ENCODE measurements around the gene SRGAP2B.
A peak's percentile ranks its signal among the peaks of the same experiment; 100 is the strongest.
"Not testable (repeated sequence)": the region's sequence is repeated elsewhere in the genome, so short reads cannot be mapped to it uniquely, and the experiment has no call there.

SRGAP2B gene

DNA sequence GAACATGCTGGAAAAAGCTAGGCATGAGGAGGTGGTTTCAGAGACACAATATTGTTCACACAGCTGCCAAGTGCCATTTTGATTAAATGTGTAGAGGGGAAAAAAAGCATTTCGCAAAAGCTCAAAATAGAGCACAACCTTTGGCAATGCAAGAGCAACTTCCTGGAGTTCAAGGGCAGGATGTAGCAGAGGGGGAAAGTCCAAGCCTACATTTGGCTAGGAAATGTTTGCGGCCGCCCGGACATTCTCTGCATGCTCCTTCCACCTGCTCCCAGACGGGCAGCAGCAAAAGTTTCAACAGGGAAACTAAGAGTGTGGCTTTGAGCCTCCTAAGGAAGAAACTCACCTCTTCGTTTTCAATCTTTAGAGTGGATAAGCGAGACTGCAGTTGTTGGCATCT, 202.1 kb downstream of the SRGAP2B start:
- not testable (repeated sequence) for DNase-seq

DNA sequence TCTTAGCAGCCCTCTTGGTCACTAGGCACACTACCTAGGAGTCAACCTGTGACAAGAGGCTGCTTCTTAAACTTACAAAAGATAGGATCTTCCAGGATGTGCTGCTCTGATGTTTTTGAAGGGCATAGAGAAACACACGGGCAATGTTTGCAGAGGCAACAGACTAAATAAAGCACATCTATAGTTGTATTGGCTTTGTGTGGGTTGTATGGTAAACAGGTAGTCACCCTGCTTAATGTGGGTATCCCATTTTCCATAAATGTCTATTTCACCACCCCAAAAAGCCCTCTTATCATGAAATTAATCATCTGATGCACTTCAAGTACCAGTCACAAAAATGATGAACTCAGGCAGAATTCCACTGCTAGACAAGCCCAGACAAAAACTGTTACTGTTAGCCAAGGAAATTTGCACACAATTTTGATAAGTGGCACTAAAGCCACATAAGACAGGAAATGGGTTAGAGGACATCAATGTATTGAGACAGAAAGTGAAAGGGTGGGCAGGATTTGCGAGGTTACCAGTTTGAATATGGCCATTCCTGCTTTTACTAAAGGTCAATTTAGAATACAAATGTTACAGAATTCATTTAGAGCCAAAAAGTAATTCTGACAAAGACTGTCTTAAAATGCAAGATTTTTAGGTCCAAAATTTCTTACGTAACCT, 205.5 kb downstream of the SRGAP2B start:
- not testable (repeated sequence) for DNase-seq

DNA sequence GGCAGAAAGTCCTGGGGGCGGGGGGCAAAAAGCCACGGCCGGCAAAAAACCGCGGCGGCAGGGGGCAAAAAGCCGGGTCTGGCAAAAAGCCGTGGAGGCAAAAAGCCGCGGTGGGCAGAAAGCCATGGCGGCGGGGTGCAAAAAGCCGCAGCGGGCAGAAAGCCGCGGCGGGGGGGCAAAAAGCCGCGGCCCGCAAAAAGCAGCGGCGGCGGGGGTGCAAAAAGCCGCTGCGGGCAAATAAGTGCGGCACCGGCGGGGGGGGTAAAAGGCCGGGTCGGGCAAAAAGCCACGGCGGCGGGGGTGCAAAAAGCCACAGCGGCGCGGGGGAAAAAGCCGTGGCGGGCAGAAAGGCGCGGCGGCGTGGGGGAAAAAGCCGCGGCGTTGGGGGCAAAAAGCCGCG, 212.1 kb downstream of the SRGAP2B start:
- peak; percentile 8 for DNase-seq

DNA sequence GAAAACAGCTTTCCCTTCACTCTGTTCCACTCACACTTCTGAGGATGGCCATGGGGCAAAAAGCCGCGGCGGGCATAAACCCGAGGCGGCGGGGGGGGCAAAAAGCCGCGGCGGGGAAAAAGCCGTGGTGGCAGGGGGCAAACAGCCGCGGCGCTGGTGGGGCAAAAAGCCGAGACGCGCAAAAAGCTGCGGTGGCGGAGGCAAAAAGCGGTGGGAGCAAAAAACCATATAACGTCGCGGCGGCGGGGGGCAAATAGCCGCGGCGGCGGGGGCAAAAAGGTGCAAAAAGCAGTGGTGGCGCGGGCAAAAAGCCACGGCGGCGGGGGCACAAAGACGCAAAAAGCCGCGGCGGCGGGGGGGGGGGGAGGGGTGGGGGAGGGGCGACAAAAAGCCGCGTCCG, 212.8 kb downstream of the SRGAP2B start:
- not testable (repeated sequence) for DNase-seq

DNA sequence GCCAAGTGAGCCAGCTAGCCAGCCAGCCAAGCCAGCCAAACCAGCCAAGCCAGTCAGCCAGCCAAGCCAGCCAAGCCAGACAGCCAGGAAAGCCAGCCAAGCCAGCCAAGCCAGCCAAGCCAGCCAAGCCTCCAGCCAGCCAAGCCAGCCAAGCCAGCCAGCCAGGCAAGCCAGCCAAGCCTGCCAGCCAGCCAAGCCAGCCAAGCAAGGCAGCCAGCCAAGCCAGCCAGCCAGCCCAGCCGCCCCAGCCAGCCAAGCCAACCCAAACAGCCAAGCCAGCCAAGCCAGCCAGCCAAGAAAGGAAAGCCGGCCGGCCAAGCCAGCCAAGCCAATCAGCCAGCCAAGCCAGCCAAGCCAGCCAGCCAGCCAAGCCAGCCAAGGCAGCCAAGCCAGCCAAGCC, 236.5 kb downstream of the SRGAP2B start:
- DNase-seq: not testable (repeated sequence)
